H9 (cell line): ENCODE measurements around the gene ENPP5. TPM values are rescaled to one million over a fixed set of nuclear protein-coding genes. Genes with fewer than 3 reads are reported as not detected.

Experiments used
- DNase-seq: peaks from one replicate; pipeline ENCODE4 v3.0.0-alpha.2; 2017
- H2AFZ ChIP-seq: one replicate; pipeline ENCODE4 v1.6.1; 2013; ENCODE audit warnings: mild to moderate bottlenecking, low read length, control low read depth, moderate library complexity
- H2AK5ac ChIP-seq: 2 replicates; pipeline ENCODE4 v1.6.1; 2013; ENCODE audit warnings: low read length, control low read depth, mixed read lengths; ENCODE audit not compliant: insufficient read length
- H2BK120ac ChIP-seq: one replicate; pipeline ENCODE4 v1.6.1; 2013; ENCODE audit warnings: low read depth, mild to moderate bottlenecking, low read length, control low read depth, inconsistent platforms; ENCODE audit not compliant: poor library complexity, severe bottlenecking
- H2BK12ac ChIP-seq: 2 replicates; pipeline ENCODE4 v1.6.1; 2013; ENCODE audit warnings: low read length, control low read depth, mixed read lengths, low read depth; ENCODE audit not compliant: insufficient read length
- H2BK15ac ChIP-seq: 2 replicates; pipeline ENCODE4 v1.6.1; 2013; ENCODE audit warnings: low read depth, low read length, control low read depth
- H2BK20ac ChIP-seq: one replicate; pipeline ENCODE4 v1.6.1; 2013; ENCODE audit warnings: low read depth, mild to moderate bottlenecking, low read length, control low read depth, inconsistent platforms; ENCODE audit not compliant: poor library complexity, severe bottlenecking
- H2BK5ac ChIP-seq: 2 replicates; pipeline ENCODE4 v1.6.1; 2013; ENCODE audit warnings: low read length, control low read depth, mixed read lengths; ENCODE audit not compliant: insufficient read length
- H3K14ac ChIP-seq: 2 replicates; pipeline ENCODE4 v1.6.1; 2013; ENCODE audit warnings: low read length, control low read depth; ENCODE audit not compliant: insufficient read depth
- H3K18ac ChIP-seq: 2 replicates; pipeline ENCODE4 v1.6.1; 2013; ENCODE audit warnings: low read depth, mild to moderate bottlenecking, mixed read lengths, low read length, control low read depth; ENCODE audit not compliant: insufficient read length
- H3K23ac ChIP-seq: 2 replicates; pipeline ENCODE4 v1.6.1; 2013; ENCODE audit warnings: low read length, control low read depth, mixed read lengths, low read depth; ENCODE audit not compliant: insufficient read length
- H3K23me2 ChIP-seq: 2 replicates; pipeline ENCODE4 v1.6.1; 2013; ENCODE audit warnings: low read depth, mild to moderate bottlenecking, mixed read lengths, low read length, control low read depth; ENCODE audit not compliant: insufficient read length, poor library complexity, severe bottlenecking
- H3K27ac ChIP-seq: 2 replicates; pipeline ENCODE4 v1.5.1; 2013; ENCODE audit warnings: low read length, control low read depth, mixed read lengths, low read depth; ENCODE audit not compliant: insufficient read length
- H3K27me3 ChIP-seq: 2 replicates; pipeline ENCODE4 v1.6.1; 2013; ENCODE audit warnings: low read length, control low read depth, inconsistent platforms; ENCODE audit not compliant: insufficient read depth
- H3K4ac ChIP-seq: 2 replicates; pipeline ENCODE4 v1.6.1; 2013; ENCODE audit warnings: low read depth, mild to moderate bottlenecking, control low read depth, inconsistent platforms, low read length, moderate library complexity
- H3K4me1 ChIP-seq: 2 replicates; pipeline ENCODE4 v1.6.1; 2013; ENCODE audit warnings: low read length, control low read depth, inconsistent platforms; ENCODE audit not compliant: insufficient read depth
- H3K4me2 ChIP-seq: 2 replicates; pipeline ENCODE4 v1.6.1; 2013; ENCODE audit warnings: low read length, control low read depth, mixed read lengths; ENCODE audit not compliant: insufficient read length, insufficient read depth
- H3K56ac ChIP-seq: 2 replicates; pipeline ENCODE4 v1.6.1; 2013; ENCODE audit warnings: low read depth, mild to moderate bottlenecking, mixed read lengths, low read length, control low read depth; ENCODE audit not compliant: insufficient read length
- H3K79me1 ChIP-seq: 2 replicates; pipeline ENCODE4 v1.6.1; 2013; ENCODE audit warnings: low read depth, mild to moderate bottlenecking, moderate library complexity, low read length, control low read depth, inconsistent platforms; ENCODE audit not compliant: insufficient read depth, poor library complexity, severe bottlenecking
- H3K79me2 ChIP-seq: 2 replicates; pipeline ENCODE4 v1.6.1; 2013; ENCODE audit warnings: low read length, control low read depth, inconsistent platforms; ENCODE audit not compliant: insufficient read depth
- H3K9ac ChIP-seq: 2 replicates; pipeline ENCODE4 v1.6.1; 2013; ENCODE audit warnings: low read length, control low read depth, mixed read lengths; ENCODE audit not compliant: insufficient read length; ENCODE audit errors: extremely low read depth
- H3K9me3 ChIP-seq: one replicate; pipeline ENCODE4 v1.6.1; 2013; ENCODE audit warnings: low read depth, low read length, inconsistent platforms; ENCODE audit not compliant: control insufficient read depth
- H3T11ph ChIP-seq: one replicate; pipeline ENCODE4 v1.6.1; 2013; ENCODE audit warnings: mild to moderate bottlenecking, low read length, control low read depth, inconsistent platforms
- H4K20me1 ChIP-seq: one replicate; pipeline ENCODE4 v1.6.1; 2013; ENCODE audit not compliant: control insufficient read depth, insufficient read length, insufficient read depth
- H4K5ac ChIP-seq: 2 replicates; pipeline ENCODE4 v1.6.1; 2013; ENCODE audit warnings: low read depth, mild to moderate bottlenecking, mixed read lengths, low read length, control low read depth; ENCODE audit not compliant: insufficient read length
- H4K8ac ChIP-seq: replicated peaks from 2 replicates; pipeline ENCODE4 v1.6.1; 2013; ENCODE audit warnings: low read length, control low read depth, mixed read lengths, low read depth; ENCODE audit not compliant: insufficient read length
- H4K91ac ChIP-seq: 2 replicates; pipeline ENCODE4 v1.6.1; 2013; ENCODE audit warnings: low read depth, mild to moderate bottlenecking, moderate library complexity, mixed read lengths, low read length, control low read depth; ENCODE audit not compliant: insufficient read length
- H3K27ac Mint-ChIP-seq, 3 experiments: 2 replicates in 2 of 3; 3 replicates in 1 of 3; pipeline ENCODE4 v1.8.0; 2020 to 2021; ENCODE audit warnings: mixed read lengths in 3 of 3, mild to moderate bottlenecking in 1 of 3, moderate library complexity in 1 of 3
- H3K27me3 Mint-ChIP-seq: 2 replicates; pipeline ENCODE4 v1.8.0; 2021; ENCODE audit warnings: low read depth, mild to moderate bottlenecking, moderate library complexity, mixed read lengths
- H3K36me3 Mint-ChIP-seq, 3 experiments: 2 replicates in 2 of 3; 3 replicates in 1 of 3; pipeline ENCODE4 v1.8.0; 2020 to 2021; ENCODE audit warnings: low read depth in 3 of 3, mixed read lengths in 3 of 3; ENCODE audit not compliant: insufficient read depth in 1 of 3
- H3K4me1 Mint-ChIP-seq, 2 experiments: 2 replicates each; pipeline ENCODE4 v1.8.0; 2020; ENCODE audit warnings: mixed read lengths in 2 of 2
- H3K4me3 Mint-ChIP-seq, 2 experiments: 2 replicates in 1 of 2; 3 replicates in 1 of 2; pipeline ENCODE4 v1.8.0; 2020 to 2021; ENCODE audit warnings: mild to moderate bottlenecking in 2 of 2, mixed read lengths in 2 of 2, moderate library complexity in 1 of 2
- H3K9me3 Mint-ChIP-seq, 2 experiments: 2 replicates in 1 of 2; 3 replicates in 1 of 2; pipeline ENCODE4 v1.8.0; 2020; ENCODE audit warnings: mild to moderate bottlenecking in 2 of 2, mixed read lengths in 2 of 2, moderate library complexity in 1 of 2
- CTCF ChIP-seq: fragments of 200-600 bp; sonication (generic); conservative IDR thresholded peaks from 3 replicates; pipeline ENCODE4 v1.8.0; 2021; ENCODE audit warnings: antibody characterized with exemption, mild to moderate bottlenecking
- WGBS: extraction: QIAGEN DNeasy Blood & Tissue Kit; methylation state at CpG from one replicate; pipeline ENCODE4 v1.1.7; 2013; ENCODE audit warnings: missing lambda C conversion rate, low lambda C conversion rate, mixed read lengths; ENCODE audit not compliant: insufficient read length; ENCODE audit errors: extremely low coverage; 5-methylcytosine and 5-hydroxymethylcytosine counted together
- total RNA-seq: library from RNA; stranded (reverse); gene quantifications from 2 replicates; pipeline ENCODE4 v1.2.1, GENCODE V29; 2021

The ENPP5 gene
- total RNA-seq, 1 experiment from 2014 or later: 4.6 TPM

GRCh38 chr6:46116289-46116688 lies 54.5 kb downstream of the ENPP5 start:
- H4K91ac ChIP-seq: no peak overlapping the region
- no peak overlapping the region for H4K8ac ChIP-seq
- no peak overlapping the region for H3K4me2 ChIP-seq
- H3K4ac ChIP-seq: no peak overlapping the region
- no peaks in the 10 kb centered on the region for H3K9me3 ChIP-seq
- H3K27ac ChIP-seq: no peak overlapping the region
- no peaks in the 10 kb centered on the region for H3K23me2 ChIP-seq
- H3T11ph ChIP-seq: no peak overlapping the region
- H4K20me1 ChIP-seq: no peaks in the 10 kb centered on the region
- H2BK20ac ChIP-seq: no peak overlapping the region
- H2BK12ac ChIP-seq: no peak overlapping the region
- H3K18ac ChIP-seq: no peak overlapping the region
- H3K4me1 ChIP-seq: peaks cover 2% of the 10 kb centered on the region; the same call in 1 of the 2 replicates
- Mint-ChIP-seq H3K27me3 (no peaks in the 10 kb centered on the region), H3K4me3 (no peak overlapping the region), H3K27ac (no peak overlapping the region), H3K4me1 (peaks cover 11 to 13% of the 10 kb centered on the region in 2 experiments), H3K36me3 (peaks cover 13 to 35% (median 26%) of the 10 kb centered on the region in 3 experiments), H3K9me3 (peaks cover 22 to 29% of the 10 kb centered on the region in 2 experiments)
- WGBS: no CpG with 5 or more reads among the region's 2 CpGs
- no peak overlapping the region for H2BK120ac ChIP-seq
- H2BK15ac ChIP-seq: no peak overlapping the region
- no peak for DNase-seq
- no peaks in the 10 kb centered on the region for H3K79me1 ChIP-seq
- H3K9ac ChIP-seq: no peak overlapping the region
- no peak overlapping the region for H3K23ac ChIP-seq
- H2AFZ ChIP-seq: no peak overlapping the region
- H3K79me2 ChIP-seq: no peaks in the 10 kb centered on the region
- H4K5ac ChIP-seq: no peak overlapping the region
- H2AK5ac ChIP-seq: no peak overlapping the region
- H2BK5ac ChIP-seq: no peak overlapping the region
- TF ChIP-seq CTCF: no peak
- H3K56ac ChIP-seq: no peak overlapping the region
- H3K27me3 ChIP-seq: no peaks in the 10 kb centered on the region
- H3K14ac ChIP-seq: no peak overlapping the region
